ENCODE results near the gene C2CD4D.

DNA sequence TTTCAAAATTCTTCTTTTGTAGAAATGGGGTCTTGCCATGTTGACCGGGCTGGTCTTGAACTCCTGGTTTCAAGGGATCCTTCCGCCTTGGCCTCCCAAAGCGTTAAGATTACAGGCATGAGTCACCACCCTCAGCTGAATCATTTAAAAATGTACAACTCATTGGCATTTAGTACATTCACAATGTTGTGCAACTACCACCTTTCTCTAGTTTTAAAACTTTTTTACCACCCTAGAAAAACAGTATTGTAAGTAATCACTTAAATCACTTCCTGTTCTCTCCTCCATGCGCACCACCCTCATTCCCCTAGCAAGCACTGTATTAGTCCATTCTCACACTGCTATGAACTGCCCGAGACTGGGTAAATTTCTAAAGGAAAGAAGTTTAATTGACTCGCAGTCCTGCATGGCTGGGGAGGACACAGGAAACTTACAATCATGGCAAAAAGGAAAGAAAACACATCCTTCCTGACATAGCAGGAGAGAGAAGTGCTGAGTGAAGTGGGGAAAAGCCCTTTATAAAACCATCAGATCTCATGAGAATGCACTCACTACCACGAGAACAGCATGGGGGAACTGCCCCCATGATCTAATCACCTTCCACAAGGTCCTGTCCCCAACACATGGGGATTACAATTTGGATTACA lies 28.3 kb upstream of the C2CD4D start:
- TF ChIP-seq, protein P1, sequence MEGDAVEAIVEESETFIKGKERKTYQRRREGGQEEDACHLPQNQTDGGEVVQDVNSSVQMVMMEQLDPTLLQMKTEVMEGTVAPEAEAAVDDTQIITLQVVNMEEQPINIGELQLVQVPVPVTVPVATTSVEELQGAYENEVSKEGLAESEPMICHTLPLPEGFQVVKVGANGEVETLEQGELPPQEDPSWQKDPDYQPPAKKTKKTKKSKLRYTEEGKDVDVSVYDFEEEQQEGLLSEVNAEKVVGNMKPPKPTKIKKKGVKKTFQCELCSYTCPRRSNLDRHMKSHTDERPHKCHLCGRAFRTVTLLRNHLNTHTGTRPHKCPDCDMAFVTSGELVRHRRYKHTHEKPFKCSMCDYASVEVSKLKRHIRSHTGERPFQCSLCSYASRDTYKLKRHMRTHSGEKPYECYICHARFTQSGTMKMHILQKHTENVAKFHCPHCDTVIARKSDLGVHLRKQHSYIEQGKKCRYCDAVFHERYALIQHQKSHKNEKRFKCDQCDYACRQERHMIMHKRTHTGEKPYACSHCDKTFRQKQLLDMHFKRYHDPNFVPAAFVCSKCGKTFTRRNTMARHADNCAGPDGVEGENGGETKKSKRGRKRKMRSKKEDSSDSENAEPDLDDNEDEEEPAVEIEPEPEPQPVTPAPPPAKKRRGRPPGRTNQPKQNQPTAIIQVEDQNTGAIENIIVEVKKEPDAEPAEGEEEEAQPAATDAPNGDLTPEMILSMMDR (IDR thresholded peaks at IDR 0.05) = no peak
- TF ChIP-seq POLR2AphosphoS5 (IDR thresholded peaks at IDR 0.05) = no peak

All from sigmoid colon (tissue), 4 donors.